ENCODE measurements around the gene SLC25A48.
A peak's percentile ranks its signal among the peaks of the same experiment; 100 is the strongest.
"Not testable (repeated sequence)": the region's sequence is repeated elsewhere in the genome, so short reads cannot be mapped to it uniquely, and the experiment has no call there.

SLC25A48 gene

GRCh38 chr5:135830876-135831275, 3.6 kb upstream of the SLC25A48 start:
- DNase-seq: no peak

GRCh38 chr5:135831439-135831838, 3.0 kb upstream of the SLC25A48 start:
- DNase-seq: no peak

- DNase-seq: no peak
These were observed 2.5 kb upstream of the SLC25A48 start for GRCh38 chr5:135831851-135832555.

GRCh38 chr5:135832941-135833920, 1.2 kb upstream of the SLC25A48 start:
- DNase-seq: no peak

GRCh38 chr5:135833961-135834638, 363 bp upstream of the SLC25A48 start:
- DNase-seq: no peak

GRCh38 chr5:135835766-135836165, 1.3 kb downstream of the SLC25A48 start:
- DNase-seq: no peak

GRCh38 chr5:135838395-135838794, 3.9 kb downstream of the SLC25A48 start:
- DNase-seq: not testable (repeated sequence)

GRCh38 chr5:135839566-135839965, 5.1 kb downstream of the SLC25A48 start:
- no peak for DNase-seq

- DNase-seq: no peak
These were observed 6.5 kb downstream of the SLC25A48 start for GRCh38 chr5:135840959-135841358.

GRCh38 chr5:135842737-135843136, 8.3 kb downstream of the SLC25A48 start:
- no peak for DNase-seq

GRCh38 chr5:135843571-135844337, 9.3 kb downstream of the SLC25A48 start:
- no peak for DNase-seq

GRCh38 chr5:135846311-135846710, 11.8 kb downstream of the SLC25A48 start:
- DNase-seq: no peak

- no peak for DNase-seq
These were observed 13.5 kb downstream of the SLC25A48 start for GRCh38 chr5:135847976-135848375.

GRCh38 chr5:135850231-135850630, 15.8 kb downstream of the SLC25A48 start:
- DNase-seq: no peak

GRCh38 chr5:135850671-135851070, 16.2 kb downstream of the SLC25A48 start:
- no peak for DNase-seq

GRCh38 chr5:135851186-135851914, 16.9 kb downstream of the SLC25A48 start:
- DNase-seq: no peak

GRCh38 chr5:135851915-135852845, 17.7 kb downstream of the SLC25A48 start:
- DNase-seq: no peak

- DNase-seq: peak; percentile 33
These were observed 23.3 kb downstream of the SLC25A48 start for GRCh38 chr5:135857630-135858311.

- not testable (repeated sequence) for DNase-seq
These were observed 24.7 kb downstream of the SLC25A48 start for GRCh38 chr5:135859186-135859585.

- DNase-seq: no peak
These were observed 25.2 kb downstream of the SLC25A48 start for GRCh38 chr5:135859641-135860040.

Measured in NCI-H2029 (cell line).